Activated T-helper 17 cell treated with anti-CD3 and anti-CD28 coated beads, Interleukin-2, amount 50 U/mL, for 72 hours (primary cell): ENCODE measurements around the gene PHLDB1. TPM values are rescaled to one million over a fixed set of nuclear protein-coding genes. Genes with fewer than 3 reads are reported as not detected.

ENCODE experiments used
- ATAC-seq: fragments of 150-1000 bp; cut with Tn5 transposase; replicated peaks from 2 replicates; pipeline ENCODE4 v1.10.0; 2021; ENCODE audit warnings: mild to moderate bottlenecking, moderate library complexity
- H3K27ac Mint-ChIP-seq: one replicate; pipeline ENCODE4 v1.8.0; 2022; ENCODE audit warnings: mixed read lengths
- H3K27me3 Mint-ChIP-seq: one replicate; pipeline ENCODE4 v1.8.0; 2022; ENCODE audit warnings: mixed read lengths
- H3K36me3 Mint-ChIP-seq: one replicate; pipeline ENCODE4 v1.8.0; 2022; ENCODE audit warnings: low read depth, mild to moderate bottlenecking, mixed read lengths
- H3K4me1 Mint-ChIP-seq: one replicate; pipeline ENCODE4 v1.8.0; 2022; ENCODE audit warnings: mixed read lengths
- H3K4me3 Mint-ChIP-seq: one replicate; pipeline ENCODE4 v1.8.0; 2022; ENCODE audit warnings: mild to moderate bottlenecking, mixed read lengths
- H3K9me3 Mint-ChIP-seq: one replicate; pipeline ENCODE4 v1.8.0; 2022; ENCODE audit warnings: mixed read lengths
- total RNA-seq, 2 donors: library from RNA; stranded (reverse); gene quantifications; one replicate each; pipeline ENCODE4 v1.2.3, GENCODE V29; 2022

PHLDB1 gene
- total RNA-seq, 2 donors from 2014 or later = 2.2 to 4.7 TPM

DNA sequence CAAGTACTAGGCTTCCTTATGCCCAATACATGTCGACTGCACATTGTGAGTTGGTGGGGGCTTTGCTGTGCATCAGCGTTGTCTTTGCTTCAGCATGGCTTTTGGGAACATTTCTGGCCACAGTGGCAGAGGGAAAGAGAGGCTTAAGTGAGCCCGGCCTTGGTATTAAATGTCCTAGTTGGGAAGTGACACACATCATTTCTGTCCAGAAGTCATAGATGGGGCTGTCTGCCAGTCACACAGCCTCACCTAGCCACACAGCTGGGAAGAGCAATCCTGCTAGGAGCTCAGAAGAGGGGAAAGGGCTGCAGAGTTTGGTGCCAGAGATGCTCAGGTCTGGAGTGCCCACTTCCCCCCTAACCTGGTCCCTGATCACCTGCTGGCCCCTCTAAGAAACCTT lies 44.4 kb downstream of the PHLDB1 start:
- peak overlapping the region; percentile 15 for H3K27ac Mint-ChIP-seq
- no peaks in the 10 kb centered on the region for H3K27me3 Mint-ChIP-seq
- no peaks in the 10 kb centered on the region for H3K36me3 Mint-ChIP-seq
- H3K9me3 Mint-ChIP-seq = no peaks in the 10 kb centered on the region
- H3K4me1 Mint-ChIP-seq = peaks cover 8% of the 10 kb centered on the region
- H3K4me3 Mint-ChIP-seq = no peak overlapping the region
- ATAC-seq = no peak

- H3K4me3 Mint-ChIP-seq = no peak overlapping the region
- no peaks in the 10 kb centered on the region for H3K9me3 Mint-ChIP-seq
- ATAC-seq = no peak
- H3K27me3 Mint-ChIP-seq = no peaks in the 10 kb centered on the region
- H3K27ac Mint-ChIP-seq = peak overlapping the region; percentile 15
- H3K4me1 Mint-ChIP-seq = peaks cover 8% of the 10 kb centered on the region
- no peaks in the 10 kb centered on the region for H3K36me3 Mint-ChIP-seq
Measured at GRCh38 chr11:118652681-118653181, 45.3 kb downstream of the PHLDB1 start.

DNA sequence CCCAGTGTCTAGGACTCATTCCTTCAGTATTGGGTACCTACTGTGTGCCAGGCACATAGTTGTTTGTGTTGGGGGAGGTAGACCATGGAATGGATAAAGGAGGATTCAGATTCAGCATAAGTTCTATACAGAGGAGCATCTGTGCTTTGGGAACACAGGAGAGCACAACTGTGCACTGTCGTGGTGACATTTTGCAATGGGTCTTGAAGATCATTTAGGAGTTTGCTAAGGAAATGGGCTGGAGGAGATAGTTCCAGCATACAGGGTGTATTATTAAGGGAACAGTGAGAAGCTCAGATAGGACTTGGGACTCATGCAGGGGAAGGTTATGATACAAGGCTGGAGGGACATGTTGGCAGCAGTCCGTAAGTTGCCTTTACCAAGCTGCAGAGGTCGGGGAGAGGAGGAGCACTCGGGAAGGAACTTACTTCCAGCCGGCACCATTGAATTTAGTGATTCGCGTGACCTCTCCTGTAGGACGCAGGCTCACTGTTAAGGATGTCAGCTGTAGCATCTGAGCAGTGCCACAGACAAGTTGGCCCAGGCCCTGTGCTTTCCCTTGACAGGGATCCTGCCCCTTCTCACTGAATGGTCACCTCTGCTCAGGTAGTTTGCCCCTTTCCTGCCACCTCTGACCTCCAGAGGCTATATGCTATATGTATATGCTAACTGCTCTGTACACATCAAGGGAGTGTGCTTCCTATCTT lies 46.4 kb downstream of the PHLDB1 start:
- no peak overlapping the region for H3K4me3 Mint-ChIP-seq
- H3K4me1 Mint-ChIP-seq = peaks cover 8% of the 10 kb centered on the region
- ATAC-seq = no peak
- H3K9me3 Mint-ChIP-seq = no peaks in the 10 kb centered on the region
- no peaks in the 10 kb centered on the region for H3K36me3 Mint-ChIP-seq
- H3K27me3 Mint-ChIP-seq = no peaks in the 10 kb centered on the region
- no peak overlapping the region for H3K27ac Mint-ChIP-seq

DNA sequence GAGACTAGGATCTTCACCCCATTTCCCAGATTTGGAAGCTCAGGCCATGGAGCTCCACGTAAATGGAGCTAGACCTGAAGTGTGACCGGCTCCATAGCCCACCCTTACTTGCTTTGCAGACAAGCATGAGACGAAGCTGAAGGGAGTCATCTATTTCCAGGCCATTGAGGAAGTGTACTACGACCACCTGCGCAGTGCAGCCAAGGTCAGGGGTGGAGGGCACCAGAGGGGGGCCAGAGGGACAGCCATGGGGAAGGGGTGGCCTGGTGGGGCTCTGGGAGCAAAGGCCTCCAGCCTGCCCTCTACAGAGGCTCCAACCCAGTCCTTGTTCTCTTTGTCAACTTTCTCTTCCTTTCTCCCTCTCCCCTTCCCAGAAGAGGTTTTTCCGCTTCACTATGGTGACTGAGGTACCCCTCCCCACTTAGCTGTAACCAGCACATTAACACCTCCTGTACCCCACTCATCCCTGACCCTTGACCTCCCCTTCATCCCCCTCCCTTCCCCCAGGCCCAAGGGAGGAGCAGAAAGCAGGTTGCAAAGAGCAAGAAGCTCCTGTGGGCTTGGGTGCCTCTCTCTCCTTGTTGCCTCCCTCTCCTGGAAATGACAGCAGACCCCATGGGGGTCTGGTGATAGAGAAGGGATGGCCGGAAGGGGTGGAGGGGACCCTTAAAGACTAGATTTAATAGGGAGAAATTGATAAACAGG lies 48.2 kb downstream of the PHLDB1 start:
- Mint-ChIP-seq H3K9me3 (no peaks in the 10 kb centered on the region), H3K27ac (no peak overlapping the region), H3K4me1 (peaks cover 8% of the 10 kb centered on the region), H3K36me3 (no peaks in the 10 kb centered on the region), H3K4me3 (no peak overlapping the region), H3K27me3 (no peaks in the 10 kb centered on the region)
- ATAC-seq = no peak

DNA sequence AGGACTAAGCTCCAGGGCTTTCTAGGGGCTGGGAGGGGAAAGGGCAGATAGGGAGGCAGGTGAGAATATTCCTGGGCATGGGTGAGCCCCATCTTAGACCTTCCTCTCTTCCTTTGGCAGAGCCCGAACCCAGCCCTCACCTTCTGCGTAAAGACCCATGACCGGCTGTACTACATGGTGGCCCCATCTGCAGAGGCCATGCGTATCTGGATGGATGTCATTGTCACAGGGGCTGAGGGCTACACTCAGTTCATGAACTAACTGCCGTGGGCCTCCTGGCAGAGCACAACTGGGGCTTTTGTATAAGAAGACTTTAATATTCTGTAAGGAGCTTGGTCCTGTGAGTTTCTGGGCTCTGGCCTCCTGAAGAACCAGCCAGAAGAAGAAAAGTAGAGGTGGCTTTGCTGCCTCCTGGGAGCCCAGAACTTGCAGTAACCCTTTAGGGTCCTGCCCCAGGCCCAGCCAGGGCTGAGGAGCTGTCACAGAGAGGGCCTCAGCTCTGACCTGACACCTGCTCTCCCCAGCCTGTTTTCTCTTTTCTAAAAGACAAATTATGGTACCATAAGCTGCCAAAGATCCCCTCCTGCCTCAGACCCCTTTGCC lies 49.2 kb downstream of the PHLDB1 start:
- H3K4me1 Mint-ChIP-seq = peaks cover 8% of the 10 kb centered on the region
- no peaks in the 10 kb centered on the region for H3K36me3 Mint-ChIP-seq
- no peak for ATAC-seq
- no peaks in the 10 kb centered on the region for H3K9me3 Mint-ChIP-seq
- H3K4me3 Mint-ChIP-seq = no peak overlapping the region
- H3K27ac Mint-ChIP-seq = peak overlapping the region; percentile 26
- no peaks in the 10 kb centered on the region for H3K27me3 Mint-ChIP-seq

DNA sequence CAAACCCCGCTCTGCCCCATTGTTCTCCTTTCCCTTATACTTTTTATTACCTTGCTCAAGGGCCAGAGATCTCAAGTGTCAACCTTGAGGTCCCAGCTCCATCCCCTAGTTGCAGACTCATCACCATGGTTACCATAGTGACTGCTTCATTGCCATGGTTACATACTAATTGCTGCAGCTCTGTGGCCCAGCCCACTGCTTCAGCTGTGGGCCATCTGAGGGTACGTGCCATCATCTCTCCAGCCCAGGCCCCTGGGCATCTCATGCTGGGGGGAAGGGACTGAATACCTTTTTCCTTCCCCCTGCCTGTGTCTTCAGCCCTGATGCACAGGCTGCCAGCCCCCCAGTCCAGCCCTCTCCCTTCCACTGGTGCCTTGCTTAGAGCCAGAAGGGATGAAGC lies 49.8 kb downstream of the PHLDB1 start:
- H3K36me3 Mint-ChIP-seq = no peaks in the 10 kb centered on the region
- peaks cover 7% of the 10 kb centered on the region for H3K4me1 Mint-ChIP-seq
- no peaks in the 10 kb centered on the region for H3K9me3 Mint-ChIP-seq
- no peaks in the 10 kb centered on the region for H3K27me3 Mint-ChIP-seq
- no peak for ATAC-seq
- H3K27ac Mint-ChIP-seq = peak overlapping the region; percentile 26
- H3K4me3 Mint-ChIP-seq = no peak overlapping the region

- Mint-ChIP-seq H3K4me3 (no peak overlapping the region), H3K27me3 (no peaks in the 10 kb centered on the region), H3K36me3 (no peaks in the 10 kb centered on the region), H3K9me3 (no peaks in the 10 kb centered on the region), H3K27ac (peak overlapping the region; percentile 26), H3K4me1 (peaks cover under 1% of the 10 kb centered on the region)
- no peak for ATAC-seq
Measured at GRCh38 chr11:118657709-118658428, 50.5 kb downstream of the PHLDB1 start.

DNA sequence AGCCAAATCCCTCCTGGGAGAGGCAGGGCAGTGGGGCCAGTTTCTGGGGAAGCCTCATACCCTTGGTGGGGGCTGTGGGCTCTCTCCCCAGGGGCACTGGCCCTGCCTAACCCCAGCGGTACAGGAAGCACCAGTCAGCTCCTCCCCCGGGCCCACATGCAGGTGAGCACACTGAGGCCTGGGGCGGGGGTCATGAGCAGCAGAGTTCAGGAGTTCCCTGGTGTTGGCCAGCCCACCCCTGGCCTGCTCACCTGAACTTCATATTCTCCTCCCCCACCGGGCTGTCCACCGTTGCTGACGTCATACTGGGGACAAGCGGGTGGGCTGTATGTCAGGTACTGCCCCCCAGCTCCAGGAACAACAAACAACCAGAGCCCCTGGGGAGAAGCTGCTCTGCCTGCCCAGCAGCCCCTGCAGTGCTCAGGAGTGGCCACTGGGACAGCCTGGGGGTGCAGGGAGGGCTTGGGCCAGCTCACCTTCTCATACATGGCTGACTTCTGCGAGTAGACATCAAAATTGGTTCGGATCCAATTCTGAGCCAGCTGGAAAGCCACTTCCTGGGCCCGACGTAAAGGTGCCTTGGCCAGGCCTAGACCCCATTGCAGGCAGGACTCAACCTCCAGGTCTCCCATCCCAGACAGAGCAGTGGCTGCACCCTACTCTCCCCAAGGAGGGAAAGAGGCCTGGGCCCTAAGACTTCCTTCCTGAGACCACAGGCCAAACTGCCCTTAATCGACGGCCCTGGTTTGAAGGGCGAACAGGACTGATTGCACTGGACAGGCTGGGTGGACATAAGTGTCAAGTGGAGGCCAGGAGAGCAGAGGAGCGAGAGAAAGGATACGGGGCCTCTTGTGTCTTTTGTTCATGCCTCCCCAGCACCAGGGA lies 51.3 kb downstream of the PHLDB1 start:
- Mint-ChIP-seq H3K36me3 (no peaks in the 10 kb centered on the region), H3K4me1 (no peaks in the 10 kb centered on the region), H3K9me3 (no peaks in the 10 kb centered on the region), H3K4me3 (no peak overlapping the region), H3K27ac (no peak overlapping the region), H3K27me3 (no peaks in the 10 kb centered on the region)
- ATAC-seq = no peak

GRCh38 chr11:118659314-118659952 lies 52.0 kb downstream of the PHLDB1 start:
- H3K4me3 Mint-ChIP-seq = no peak overlapping the region
- H3K27me3 Mint-ChIP-seq = no peaks in the 10 kb centered on the region
- no peaks in the 10 kb centered on the region for H3K9me3 Mint-ChIP-seq
- no peaks in the 10 kb centered on the region for H3K4me1 Mint-ChIP-seq
- no peaks in the 10 kb centered on the region for H3K36me3 Mint-ChIP-seq
- no peak overlapping the region for H3K27ac Mint-ChIP-seq
- peak; percentile 91 for ATAC-seq

DNA sequence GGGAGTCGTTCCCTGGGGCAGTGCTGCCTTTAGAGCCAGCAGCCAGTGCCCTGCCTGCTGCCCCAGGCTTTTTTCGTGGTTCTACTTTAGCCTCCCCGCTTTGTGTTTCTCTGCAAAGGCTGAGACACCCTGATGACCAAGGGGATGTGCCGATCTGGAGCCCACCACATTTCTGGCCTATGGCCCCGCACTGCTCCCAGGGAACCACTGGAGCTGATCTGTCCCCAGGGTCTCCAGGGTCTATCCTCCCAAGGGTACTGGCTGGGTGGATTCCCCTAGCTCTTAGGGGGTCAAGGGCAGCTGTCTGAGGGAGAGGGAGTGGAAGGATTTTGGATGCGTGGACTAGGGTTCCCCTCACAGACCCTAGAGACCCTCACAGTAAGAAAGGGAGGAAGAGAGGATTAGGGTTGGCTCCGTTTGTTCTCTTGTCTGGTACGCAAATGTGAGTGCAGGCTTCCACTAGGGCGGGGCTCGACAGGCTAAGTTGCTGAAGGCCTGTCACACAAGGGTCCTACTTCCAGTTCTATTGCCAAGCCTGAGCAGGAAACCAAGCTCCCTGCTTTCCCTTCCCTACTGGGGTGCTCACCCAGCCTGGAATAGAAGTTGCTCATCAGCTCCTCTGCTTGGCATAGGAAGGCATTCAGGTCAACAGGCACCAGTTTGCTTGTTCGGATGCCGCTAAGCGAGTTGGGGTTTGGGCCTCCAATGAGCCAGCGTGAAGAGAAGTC lies 52.7 kb downstream of the PHLDB1 start:
- Mint-ChIP-seq H3K36me3 (no peaks in the 10 kb centered on the region), H3K27me3 (no peaks in the 10 kb centered on the region), H3K27ac (no peak overlapping the region), H3K4me3 (no peak overlapping the region), H3K4me1 (no peaks in the 10 kb centered on the region), H3K9me3 (no peaks in the 10 kb centered on the region)
- ATAC-seq = no peak

DNA sequence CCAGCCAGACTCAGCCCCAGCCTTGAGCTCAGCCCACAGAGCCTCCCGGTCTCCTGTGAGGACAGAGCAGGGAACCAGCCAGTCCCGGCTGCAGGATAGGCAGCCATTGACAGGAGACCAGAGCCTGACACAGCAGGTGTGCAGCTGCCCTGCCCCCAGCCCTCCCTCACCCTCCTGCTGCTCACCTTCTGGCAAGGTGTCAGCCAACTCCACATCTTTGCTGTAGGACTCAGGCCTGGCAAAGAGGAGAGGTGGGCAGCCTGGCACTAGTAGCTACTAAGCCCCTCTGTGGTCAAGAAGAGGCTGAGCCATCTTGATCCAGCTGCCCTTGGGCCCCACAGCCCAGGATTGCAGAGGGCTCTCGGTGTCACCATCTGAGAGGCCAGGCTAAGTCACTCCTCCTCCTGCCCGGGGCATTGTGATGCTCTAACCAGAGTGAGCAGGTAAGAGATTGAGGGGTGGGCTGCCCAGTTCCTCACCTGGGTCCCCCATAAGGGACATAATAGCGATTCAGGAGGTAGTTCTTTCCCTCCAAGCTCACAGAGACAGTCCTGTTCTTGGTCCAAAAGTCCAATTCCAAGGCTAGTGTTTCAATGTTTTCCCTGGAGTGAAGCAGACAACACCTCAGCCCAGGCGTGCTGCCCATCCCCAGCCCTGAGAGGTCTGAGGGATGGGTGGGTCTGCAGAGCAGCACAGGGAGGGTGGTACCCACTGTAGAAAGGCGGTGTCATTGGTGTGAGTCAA lies 53.4 kb downstream of the PHLDB1 start:
- ATAC-seq = no peak
- Mint-ChIP-seq H3K36me3 (no peaks in the 10 kb centered on the region), H3K9me3 (no peaks in the 10 kb centered on the region)

GRCh38 chr11:118661425-118662301 lies 54.2 kb downstream of the PHLDB1 start:
- no peak overlapping the region for H3K4me3 Mint-ChIP-seq
- no peaks in the 10 kb centered on the region for H3K36me3 Mint-ChIP-seq
- no peaks in the 10 kb centered on the region for H3K4me1 Mint-ChIP-seq
- ATAC-seq = no peak
- H3K27me3 Mint-ChIP-seq = no peaks in the 10 kb centered on the region
- no peak overlapping the region for H3K27ac Mint-ChIP-seq
- H3K9me3 Mint-ChIP-seq = no peaks in the 10 kb centered on the region

More for the DNA sequence above, 53.4 kb downstream of the PHLDB1 start:
- Mint-ChIP-seq H3K4me3 (no peak overlapping the region), H3K27me3 (no peaks in the 10 kb centered on the region), H3K27ac (no peak overlapping the region), H3K4me1 (no peaks in the 10 kb centered on the region)
